Endodermal cell (in vitro differentiated cells): ENCODE measurements around the gene GNAI2. TPM values are rescaled to one million over a fixed set of nuclear protein-coding genes. Genes with fewer than 3 reads are reported as not detected.
"Not testable (repeated sequence)": the region's sequence is repeated elsewhere in the genome, so short reads cannot be mapped to it uniquely, and the experiment has no call there.

Experiments
- DNase-seq: peaks from one replicate; pipeline ENCODE4 v3.0.0-alpha.2; 2017
- H3K27ac ChIP-seq: 2 replicates; pipeline ENCODE4 v1.5.1; 2013; ENCODE audit warnings: mild to moderate bottlenecking, low read depth, low read length, moderate library complexity
- H3K27me3 ChIP-seq: 2 replicates; pipeline ENCODE4 v1.6.1; 2013; ENCODE audit warnings: mild to moderate bottlenecking, low read length, moderate library complexity; ENCODE audit not compliant: insufficient read depth, control insufficient read depth, poor library complexity, severe bottlenecking
- H3K36me3 ChIP-seq: 2 replicates; pipeline ENCODE4 v1.7.0; 2013; ENCODE audit warnings: mild to moderate bottlenecking, low read length, moderate library complexity; ENCODE audit not compliant: control insufficient read depth, insufficient read depth
- H3K4me1 ChIP-seq: one replicate; pipeline ENCODE4 v1.7.0; 2013; ENCODE audit warnings: low read length; ENCODE audit not compliant: control insufficient read depth, insufficient read depth
- H3K4me3 ChIP-seq: 2 replicates; pipeline ENCODE4 v1.5.1; 2013; ENCODE audit warnings: mild to moderate bottlenecking, low read length, moderate library complexity
- H3K9ac ChIP-seq: 2 replicates; pipeline ENCODE4 v1.6.1; 2013; ENCODE audit warnings: mild to moderate bottlenecking, low read length, moderate library complexity; ENCODE audit not compliant: poor library complexity, severe bottlenecking; ENCODE audit errors: extremely low read depth
- H3K9me3 ChIP-seq: 2 replicates; pipeline ENCODE4 v1.6.1; 2013; ENCODE audit warnings: mild to moderate bottlenecking, low read length, moderate library complexity; ENCODE audit not compliant: control insufficient read depth
- H3K27ac Mint-ChIP-seq: 2 replicates; pipeline ENCODE4 v1.8.0; 2020; ENCODE audit warnings: mixed read lengths
- H3K27me3 Mint-ChIP-seq: 2 replicates; pipeline ENCODE4 v1.8.0; 2021; ENCODE audit warnings: mild to moderate bottlenecking, mixed read lengths; ENCODE audit not compliant: insufficient read depth
- H3K36me3 Mint-ChIP-seq: 2 replicates; pipeline ENCODE4 v1.8.0; 2020; ENCODE audit warnings: low read depth, mixed read lengths
- H3K4me1 Mint-ChIP-seq: 2 replicates; pipeline ENCODE4 v1.8.0; 2020; ENCODE audit warnings: mixed read lengths
- H3K4me3 Mint-ChIP-seq: 2 replicates; pipeline ENCODE4 v1.8.0; 2020; ENCODE audit warnings: mild to moderate bottlenecking, moderate library complexity, mixed read lengths
- H3K9me3 Mint-ChIP-seq: 2 replicates; pipeline ENCODE4 v1.8.0; 2020; ENCODE audit warnings: mild to moderate bottlenecking, mixed read lengths
- CTCF ChIP-seq: fragments of 200-600 bp; sonication (generic); conservative IDR thresholded peaks from 2 replicates; pipeline ENCODE4 v1.5.0; 2021; ENCODE audit warnings: antibody characterized with exemption, mild to moderate bottlenecking
- WGBS, 2 experiments: methylation state at CpG; one replicate each; pipeline versions ENCODE4 v1.1.5 to v1.1.7; 2013; ENCODE audit warnings: missing lambda C conversion rate in 2 of 2, mixed read lengths in 1 of 2; ENCODE audit not compliant: insufficient coverage in 1 of 2, insufficient read length in 1 of 2; 5-methylcytosine and 5-hydroxymethylcytosine counted together
- total RNA-seq, 2 donors: library from RNA; stranded (reverse); fragmentation: NEBNext Ultra II Directional in 1 of 2; extraction: Animal tissue kit (Norgen Biotek cat#: 25700) in 1 of 2; gene quantifications; 2 replicates in 1 of 2; 3 replicates in 1 of 2; pipeline ENCODE4 v1.2.1, GENCODE V29; 2021

The GNAI2 gene
- total RNA-seq, 2 donors from 2014 or later = 243 to 278 TPM

- H3K27ac Mint-ChIP-seq = peak overlapping the region; percentile 90
- H3K4me1 ChIP-seq = peaks cover 47% of the 10 kb centered on the region
- DNase-seq = no peak
- no peak overlapping the region for H3K9ac ChIP-seq
- peaks cover 61% of the 10 kb centered on the region for H3K4me1 Mint-ChIP-seq
- no peaks in the 10 kb centered on the region for H3K27me3 Mint-ChIP-seq
- no peaks in the 10 kb centered on the region for H3K9me3 Mint-ChIP-seq
- peak overlapping the region; percentile 15 for H3K4me3 Mint-ChIP-seq
- H3K27me3 ChIP-seq = no peaks in the 10 kb centered on the region
- 83 to 92% methylated on average over 1 to 3 of the region's 3 CpGs for WGBS, 2 experiments
- H3K4me3 ChIP-seq = no peak overlapping the region
- TF ChIP-seq CTCF = no peak
- peaks cover 22% of the 10 kb centered on the region for H3K36me3 ChIP-seq
- no peaks in the 10 kb centered on the region for H3K9me3 ChIP-seq
- H3K36me3 Mint-ChIP-seq = peaks cover 16% of the 10 kb centered on the region
- peak overlapping the region; percentile 97 for H3K27ac ChIP-seq
Observed at GRCh38 chr3:50242381-50242770, 6.4 kb downstream of the GNAI2 start.

GRCh38 chr3:50242851-50243542 lies 7.0 kb downstream of the GNAI2 start:
- Histone ChIP-seq H3K27me3 (no peaks in the 10 kb centered on the region), H3K9ac (no peak overlapping the region), H3K27ac (peak overlapping the region; percentile 62), H3K9me3 (no peaks in the 10 kb centered on the region), H3K36me3 (peaks cover 24% of the 10 kb centered on the region), H3K4me3 (no peak overlapping the region), H3K4me1 (peaks cover 47% of the 10 kb centered on the region)
- Mint-ChIP-seq H3K36me3 (peaks cover 16% of the 10 kb centered on the region), H3K9me3 (no peaks in the 10 kb centered on the region), H3K4me1 (peaks cover 59% of the 10 kb centered on the region), H3K27ac (peak overlapping the region; percentile 90), H3K4me3 (peak overlapping the region; percentile 15), H3K27me3 (no peaks in the 10 kb centered on the region)
- TF ChIP-seq CTCF = peak; percentile 30
- WGBS, 2 experiments = 88 to 93% methylated on average over 10 to 14 of the region's 14 CpGs
- DNase-seq = peak; percentile 70

DNA sequence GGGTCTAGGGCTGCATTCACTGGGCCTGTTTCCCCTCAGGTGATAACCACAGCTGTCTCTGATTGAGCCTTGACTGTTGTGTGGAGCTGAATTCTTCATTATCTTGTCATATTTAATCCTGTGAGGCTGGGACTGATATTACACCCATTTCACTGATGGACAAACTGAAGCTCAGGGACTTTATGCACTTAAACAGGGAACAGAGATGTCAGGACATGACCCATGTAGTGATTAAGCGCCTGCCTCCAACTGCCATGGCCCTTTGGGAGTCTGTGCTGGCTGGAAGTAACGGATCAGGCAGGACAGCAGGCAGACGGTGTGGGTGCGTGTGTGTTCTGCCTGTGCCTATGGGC lies 7.5 kb downstream of the GNAI2 start:
- no peak overlapping the region for H3K4me3 Mint-ChIP-seq

GRCh38 chr3:50244813-50245212 lies 8.8 kb downstream of the GNAI2 start:
- not testable (repeated sequence) for H3K9ac ChIP-seq, H3K9me3 ChIP-seq, H3K9me3 Mint-ChIP-seq, DNase-seq, H3K27me3 ChIP-seq, H3K4me3 ChIP-seq, H3K27me3 Mint-ChIP-seq
- WGBS, 2 experiments = 96 to 100% methylated on average over 2 to 5 of the region's 6 CpGs
- Histone ChIP-seq H3K27ac (peak overlapping the region; percentile 22), H3K4me1 (peaks cover 33% of the 10 kb centered on the region), H3K36me3 (peaks cover 34% of the 10 kb centered on the region)
- peaks cover 17% of the 10 kb centered on the region for H3K36me3 Mint-ChIP-seq
- H3K4me1 Mint-ChIP-seq = peaks cover 41% of the 10 kb centered on the region
- peak overlapping the region; percentile 68 for H3K27ac Mint-ChIP-seq
- H3K4me3 Mint-ChIP-seq = peak overlapping the region; percentile 20

More for the DNA sequence above, 7.5 kb downstream of the GNAI2 start:
- H3K27ac ChIP-seq = peak overlapping the region; percentile 62
- Mint-ChIP-seq H3K27ac (peak overlapping the region; percentile 87), H3K4me1 (peaks cover 54% of the 10 kb centered on the region), H3K36me3 (peaks cover 18% of the 10 kb centered on the region), H3K9me3 (no peaks in the 10 kb centered on the region), H3K27me3 (no peaks in the 10 kb centered on the region)
- H3K27me3 ChIP-seq = no peaks in the 10 kb centered on the region
- no peak for TF ChIP-seq CTCF
- no peak for DNase-seq
- 90 to 93% methylated on average over 4 of the region's 4 CpGs for WGBS, 2 experiments
- no peak overlapping the region for H3K4me3 ChIP-seq
- H3K4me1 ChIP-seq = peaks cover 45% of the 10 kb centered on the region
- no peaks in the 10 kb centered on the region for H3K9me3 ChIP-seq
- no peak overlapping the region for H3K9ac ChIP-seq
- peaks cover 26% of the 10 kb centered on the region for H3K36me3 ChIP-seq
